ENCODE results near the gene DEFB123.

The DEFB123 gene

DNA sequence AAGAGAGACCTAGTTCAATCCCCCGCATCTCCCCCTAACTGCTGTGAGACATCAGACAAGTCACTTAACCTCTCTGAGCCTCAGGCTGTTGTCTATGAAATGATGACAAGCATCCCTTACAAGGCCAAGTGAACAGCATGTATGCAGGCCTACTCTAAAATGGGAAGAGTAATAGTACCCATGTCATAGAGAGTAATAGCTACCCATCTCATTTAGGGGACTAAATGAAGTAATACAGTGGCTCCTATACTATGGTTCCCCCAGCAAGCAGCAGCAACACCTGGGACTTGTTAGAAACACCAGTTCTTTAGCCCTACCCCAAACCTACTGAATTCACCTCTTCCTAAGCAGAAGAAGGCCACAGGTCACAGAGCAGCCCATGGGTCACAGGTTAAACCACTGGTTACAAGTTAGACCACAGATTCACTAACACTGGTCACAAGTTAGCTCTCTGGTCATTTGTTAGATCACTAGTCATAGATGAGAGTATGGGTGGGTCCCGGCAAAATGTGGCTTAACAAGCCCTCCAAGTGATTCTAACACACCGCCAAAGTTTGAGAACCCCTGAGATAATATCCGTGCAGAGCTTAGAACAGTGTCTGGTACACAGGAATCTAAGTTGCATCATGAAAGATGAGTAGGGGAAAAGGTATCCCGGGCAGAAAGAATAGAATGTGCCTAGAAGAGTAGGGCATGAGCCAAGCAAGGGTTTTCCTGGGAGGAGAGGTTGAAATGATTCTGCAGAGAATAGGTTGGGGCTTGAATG is 33.1 kb downstream of the DEFB123 start:
- in situ Hi-C loops (cut with HindIII; ENCODE audit: low sequenced_read_pairs): no loop called here
- no peak for DNase-seq (ENCODE audit: low read depth)
- TF ChIP-seq, protein P1, sequence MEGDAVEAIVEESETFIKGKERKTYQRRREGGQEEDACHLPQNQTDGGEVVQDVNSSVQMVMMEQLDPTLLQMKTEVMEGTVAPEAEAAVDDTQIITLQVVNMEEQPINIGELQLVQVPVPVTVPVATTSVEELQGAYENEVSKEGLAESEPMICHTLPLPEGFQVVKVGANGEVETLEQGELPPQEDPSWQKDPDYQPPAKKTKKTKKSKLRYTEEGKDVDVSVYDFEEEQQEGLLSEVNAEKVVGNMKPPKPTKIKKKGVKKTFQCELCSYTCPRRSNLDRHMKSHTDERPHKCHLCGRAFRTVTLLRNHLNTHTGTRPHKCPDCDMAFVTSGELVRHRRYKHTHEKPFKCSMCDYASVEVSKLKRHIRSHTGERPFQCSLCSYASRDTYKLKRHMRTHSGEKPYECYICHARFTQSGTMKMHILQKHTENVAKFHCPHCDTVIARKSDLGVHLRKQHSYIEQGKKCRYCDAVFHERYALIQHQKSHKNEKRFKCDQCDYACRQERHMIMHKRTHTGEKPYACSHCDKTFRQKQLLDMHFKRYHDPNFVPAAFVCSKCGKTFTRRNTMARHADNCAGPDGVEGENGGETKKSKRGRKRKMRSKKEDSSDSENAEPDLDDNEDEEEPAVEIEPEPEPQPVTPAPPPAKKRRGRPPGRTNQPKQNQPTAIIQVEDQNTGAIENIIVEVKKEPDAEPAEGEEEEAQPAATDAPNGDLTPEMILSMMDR (IDR thresholded peaks at IDR 0.05; ENCODE audit: low read depth, low read length, missing control alignments): no peak
- no peak overlapping the region for H3K4me3 ChIP-seq (ENCODE audit: low read depth, low read length)

DNA sequence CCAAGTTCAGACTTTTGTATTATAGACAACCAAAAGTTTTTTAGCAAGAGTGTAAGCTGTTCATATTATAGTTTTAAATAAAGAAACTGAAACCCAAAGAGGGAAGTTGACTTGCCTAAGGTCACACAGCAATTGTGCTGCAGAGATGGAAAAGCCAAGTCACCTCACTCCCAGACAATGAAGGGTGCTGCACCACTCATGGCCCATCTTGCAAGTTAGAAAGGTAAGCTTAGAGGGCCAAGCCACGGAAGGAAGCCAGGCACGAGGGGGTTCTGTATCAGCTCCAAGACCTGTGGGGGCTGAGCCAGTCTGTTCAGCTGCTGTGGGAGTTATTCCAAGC is 33.6 kb downstream of the DEFB123 start:
- no peak for DNase-seq (ENCODE audit: low read depth)
- H3K4me3 ChIP-seq (ENCODE audit: low read depth, low read length): no peak overlapping the region
- TF ChIP-seq, protein P1 (IDR thresholded peaks at IDR 0.05; ENCODE audit: low read depth, low read length, missing control alignments): no peak
- in situ Hi-C loops (cut with HindIII; ENCODE audit: low sequenced_read_pairs): no loop called here

DNA sequence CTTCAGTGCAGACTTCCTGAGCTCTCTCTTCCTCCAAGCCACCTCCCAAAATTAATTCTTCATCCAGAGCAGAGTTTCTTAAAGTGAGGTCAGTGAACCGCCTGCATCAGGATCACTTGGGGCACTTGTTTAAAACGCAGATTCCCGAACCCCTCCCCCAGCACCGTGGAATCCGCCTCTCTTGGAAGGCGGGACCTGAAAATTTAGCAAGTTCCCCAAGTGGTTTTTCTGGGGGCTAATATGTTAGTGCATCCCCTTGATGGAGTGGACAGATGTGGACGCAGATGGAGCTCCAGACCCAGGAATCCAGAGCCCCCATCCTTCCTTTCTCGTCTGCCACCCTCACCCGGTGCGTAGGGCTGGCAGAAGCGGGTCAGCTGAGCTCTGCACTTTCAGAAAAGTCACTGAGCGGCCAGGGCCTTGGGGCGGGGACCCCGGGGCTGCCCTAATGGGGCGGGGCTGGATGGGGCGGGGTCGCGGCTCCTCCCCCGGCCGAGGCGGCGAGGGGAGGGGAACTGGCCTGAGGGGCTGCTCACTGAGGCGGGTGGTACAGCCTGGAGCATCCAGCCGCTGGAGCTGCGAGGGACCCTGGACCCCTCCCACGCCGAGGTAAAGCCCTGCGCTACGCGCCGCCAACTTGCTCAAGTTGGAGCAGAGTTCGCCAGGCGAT is 34.5 kb downstream of the DEFB123 start, which contains the start of the genes DEFB124 and REM1:
TSS of gene DEFB124 (minus strand) at position 370 of the 670 bp plus-strand sequence. CDS start 2,114 bp downstream, outside the sequence.
TSS of gene REM1 (plus strand) at position 531 of the 670 bp plus-strand sequence. CDS start 1,158 bp downstream, outside the sequence.
- in situ Hi-C loops (cut with HindIII; ENCODE audit: low sequenced_read_pairs): no loop called here
- TF ChIP-seq, protein P1 (IDR thresholded peaks at IDR 0.05; ENCODE audit: low read depth, low read length, missing control alignments): no peak
- no peak for DNase-seq (ENCODE audit: low read depth)
- H3K4me3 ChIP-seq (ENCODE audit: low read depth, low read length): no peak within 1 kb of the TSS

DNA sequence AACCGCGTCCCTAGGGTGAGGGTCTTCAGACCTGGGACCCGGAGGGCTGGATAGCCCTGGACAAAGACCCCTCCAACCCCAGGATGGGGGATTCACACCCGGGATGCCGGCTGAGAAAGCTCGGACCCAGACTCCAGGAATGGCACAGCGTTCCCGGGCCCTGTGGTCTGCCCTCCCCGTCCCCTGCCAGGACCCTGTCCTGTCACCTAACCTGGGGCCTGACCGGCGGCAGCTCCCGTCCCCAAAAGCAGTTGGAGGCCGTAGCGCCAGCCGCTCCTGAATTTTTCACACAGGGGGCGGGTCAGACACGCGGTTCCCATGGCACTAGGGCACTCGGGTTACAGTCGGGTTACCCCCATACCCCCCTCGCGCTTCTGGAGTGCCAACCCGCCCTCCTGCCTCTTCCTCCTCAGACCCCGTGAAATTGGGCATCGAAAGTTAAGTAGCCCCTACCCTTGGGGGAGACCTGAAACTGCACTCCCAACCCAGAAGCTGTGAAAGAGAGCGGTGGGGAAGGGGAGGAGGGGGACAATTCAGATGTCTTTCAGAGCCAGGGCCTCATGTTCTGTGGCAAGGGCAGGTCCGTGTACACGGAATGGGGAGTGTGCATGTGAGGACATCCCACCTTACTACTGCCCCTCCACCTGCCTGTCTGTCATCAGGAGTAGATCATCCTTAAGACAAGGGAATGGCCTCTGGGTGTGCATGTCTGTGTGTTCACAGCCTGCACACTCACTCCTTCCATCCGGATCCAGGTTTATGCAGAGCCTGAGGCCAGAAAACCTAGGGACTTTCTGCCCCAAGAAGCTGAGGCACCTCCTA is 35.3 kb downstream of the DEFB123 start:
- DNase-seq (ENCODE audit: low read depth): no peak
- TF ChIP-seq, protein P1 (IDR thresholded peaks at IDR 0.05; ENCODE audit: low read depth, low read length, missing control alignments): no peak
- in situ Hi-C loops (cut with HindIII; ENCODE audit: low sequenced_read_pairs): no loop called here
- no peak overlapping the region for H3K4me3 ChIP-seq (ENCODE audit: low read depth, low read length)

DNA sequence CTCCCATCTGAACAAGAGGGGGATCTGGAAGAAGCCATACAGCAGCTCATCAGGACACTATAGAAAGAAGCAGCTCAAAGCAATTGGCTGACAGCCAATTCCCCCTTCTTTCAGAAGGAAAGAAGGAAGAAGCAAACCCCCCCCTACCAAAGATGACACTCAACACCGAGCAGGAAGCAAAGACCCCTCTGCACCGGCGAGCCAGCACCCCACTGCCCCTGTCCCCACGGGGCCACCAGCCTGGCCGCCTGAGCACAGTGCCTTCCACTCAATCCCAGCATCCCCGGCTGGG is 35.8 kb downstream of the DEFB123 start:
- TF ChIP-seq, protein P1 (IDR thresholded peaks at IDR 0.05; ENCODE audit: low read depth, low read length, missing control alignments): no peak
- in situ Hi-C loops (cut with HindIII; ENCODE audit: low sequenced_read_pairs): no loop called here
- H3K4me3 ChIP-seq (ENCODE audit: low read depth, low read length): no peak overlapping the region
- DNase-seq (ENCODE audit: low read depth): no peak

DNA sequence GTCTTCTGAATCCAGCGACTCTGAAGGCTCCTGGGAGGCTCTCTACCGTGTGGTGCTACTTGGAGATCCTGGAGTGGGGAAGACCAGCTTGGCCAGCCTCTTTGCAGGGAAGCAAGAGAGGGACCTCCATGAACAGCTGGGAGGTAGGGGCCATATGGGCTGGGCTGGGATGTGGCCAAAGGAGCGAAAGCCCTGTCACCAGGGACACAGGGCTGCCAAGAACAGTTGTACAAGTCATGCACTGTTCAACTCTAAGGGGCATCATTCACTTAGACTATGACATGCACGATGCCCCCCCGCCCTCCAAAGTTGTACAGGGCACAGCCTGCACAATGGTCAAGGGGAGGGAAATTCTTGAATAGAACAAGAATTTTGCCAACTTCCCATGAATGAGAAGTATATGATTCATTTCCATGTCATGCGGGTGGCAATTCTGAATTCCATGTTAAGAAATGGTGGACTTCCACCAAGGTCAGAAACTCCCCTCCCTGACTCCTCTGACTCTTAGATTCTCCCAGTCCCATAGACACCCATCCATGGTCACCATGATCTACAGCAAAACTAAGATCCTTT is 36.3 kb downstream of the DEFB123 start:
- TF ChIP-seq, protein P1 (IDR thresholded peaks at IDR 0.05; ENCODE audit: low read depth, low read length, missing control alignments): no peak
- in situ Hi-C loops (cut with HindIII; ENCODE audit: low sequenced_read_pairs): no loop called here

More for the DNA sequence above, 36.3 kb downstream of the DEFB123 start:
- no peak for DNase-seq (ENCODE audit: low read depth)
- no peak overlapping the region for H3K4me3 ChIP-seq (ENCODE audit: low read depth, low read length)

Measured in astrocyte of the cerebellum (primary cell).